Upper lobe of left lung (tissue), 6 donors: ENCODE measurements around the gene TBCD. TPM values are rescaled to one million over a fixed set of nuclear protein-coding genes. Genes with fewer than 3 reads are reported as not detected.

ENCODE experiments used
- ATAC-seq, 2 donors: fragments of 200-7000 bp; cut with Tn5 transposase; one replicate each; pipeline ENCODE4 v1.9.1; 2022; ENCODE audit warnings: mild to moderate bottlenecking in 2 of 2, moderate library complexity in 2 of 2; ENCODE audit not compliant: low FRiP score in 2 of 2
- DNase-seq, 2 donors: peaks; one replicate each; pipeline ENCODE4 v3.0.0-alpha.2; 2019 to 2020
- H3K27ac ChIP-seq, 4 donors: fragments of 200-600 bp; sonication (generic); one replicate each; pipeline ENCODE4 v1.5.1; 2016 to 2019
- H3K27me3 ChIP-seq, 4 donors: fragments of 200-600 bp; sonication (generic); one replicate each; pipeline ENCODE4 v1.5.1; 2017 to 2019
- H3K36me3 ChIP-seq, 4 donors: fragments of 200-600 bp; sonication (generic); one replicate each; pipeline ENCODE4 v1.5.1; 2016 to 2019
- H3K4me1 ChIP-seq, 4 donors: fragments of 200-600 bp; sonication (generic); one replicate each; pipeline ENCODE4 v1.5.1; 2018 to 2019
- H3K4me3 ChIP-seq, 4 donors: fragments of 200-600 bp; sonication (generic); one replicate each; pipeline ENCODE4 v1.5.1; 2017 to 2019; ENCODE audit warnings: mild to moderate bottlenecking in 2 of 4, moderate library complexity in 1 of 4
- H3K9me3 ChIP-seq, 4 donors: fragments of 200-600 bp; sonication (generic); one replicate each; pipeline ENCODE4 v1.5.1; 2018 to 2019
- EP300 ChIP-seq, 4 donors: sonication (generic); formaldehyde crosslinking; IDR thresholded peaks; one replicate each; pipeline ENCODE4 v1.5.1; 2017; ENCODE audit warnings: antibody characterized with exemption in 4 of 4, control low read depth in 2 of 4
- POLR2A ChIP-seq, 4 donors: fragments of 450-650 bp; IDR thresholded peaks; one replicate each; pipeline ENCODE4 v1.5.1; 2016 to 2017; ENCODE audit warnings: antibody characterized with exemption in 4 of 4, mild to moderate bottlenecking in 2 of 4
- POLR2AphosphoS5 ChIP-seq, 2 donors: sonication (generic); formaldehyde crosslinking; IDR thresholded peaks; one replicate each; pipeline ENCODE4 v1.5.1; 2017; ENCODE audit warnings: antibody characterized with exemption in 2 of 2
- WGBS, 2 donors: methylation state at CpG; one replicate each; pipeline ENCODE4 v1.1.5; 2017 to 2018; 5-methylcytosine and 5-hydroxymethylcytosine counted together
- total RNA-seq, 6 donors: library from RNA; depleted of rRNA in 4 of 6; stranded (reverse); fragments of >200 nt in 4 of 6; gene quantifications; one replicate each; pipeline versions ENCODE4 v1.1.0 to v1.2.1, GENCODE V29; 2016 to 2021
- TF ChIP-seq, protein P1 (sequence below), 6 experiments: fragments of 450-650 bp in 4 of 6; fragments of 200-600 bp in 2 of 6; sonication (generic) in 2 of 6; IDR thresholded peaks; one replicate each; pipeline ENCODE4 v1.5.1; 2016 to 2019; ENCODE audit warnings: antibody characterized with exemption in 6 of 6
- donor health status: DM: no; HTN: no; CAD: no; lungs with moderate emphysema.
- donor health status: DM: no; HTN: yes; CAD: no; lungs with severe emphysema.

Gene TBCD
- total RNA-seq, 6 donors from 2014 or later = 71.3 to 262 (median 104) TPM

DNA sequence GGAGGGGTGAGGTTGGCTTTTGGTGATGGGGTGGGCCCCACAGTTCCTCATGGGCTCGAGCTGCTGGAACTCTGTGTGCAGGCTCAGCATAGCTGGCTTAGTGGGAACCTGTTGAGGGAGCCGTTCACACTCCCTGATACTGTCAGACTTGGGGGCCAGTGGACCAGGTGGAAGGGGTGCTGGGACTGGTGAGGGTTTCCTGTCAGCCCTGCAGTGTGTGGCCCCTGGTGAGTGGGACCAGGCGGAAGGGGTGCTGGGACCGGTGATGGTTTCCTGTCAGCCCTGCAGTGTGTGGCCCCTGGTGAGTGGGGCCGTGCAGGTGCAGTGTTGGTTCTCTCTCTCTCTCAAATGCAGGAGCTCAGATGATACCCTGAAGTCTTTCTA, 133.1 kb downstream of the TBCD start:
- DNase-seq = no peak
- H3K9me3 ChIP-seq = no peaks in the 10 kb centered on the region
- H3K36me3 ChIP-seq = peaks cover 0 to 3% (median 0%) of the 10 kb centered on the region in 4 donors
- peaks cover 32 to 68% (median 63%) of the 10 kb centered on the region in 4 donors for H3K4me1 ChIP-seq
- no peak for ATAC-seq
- no peak overlapping the region for H3K4me3 ChIP-seq
- WGBS, 2 donors = 65 to 76% methylated on average over 5 of the region's 5 CpGs
- H3K27ac ChIP-seq = peak overlapping the region; percentile 3 to 89 (median 58)
- no peak for TF ChIP-seq POLR2A (IDR thresholded peaks at IDR 0.05)
- TF ChIP-seq POLR2AphosphoS5 (IDR thresholded peaks at IDR 0.05) = no peak
- TF ChIP-seq EP300 (IDR thresholded peaks at IDR 0.05) = no peak
- TF ChIP-seq, protein P1, sequence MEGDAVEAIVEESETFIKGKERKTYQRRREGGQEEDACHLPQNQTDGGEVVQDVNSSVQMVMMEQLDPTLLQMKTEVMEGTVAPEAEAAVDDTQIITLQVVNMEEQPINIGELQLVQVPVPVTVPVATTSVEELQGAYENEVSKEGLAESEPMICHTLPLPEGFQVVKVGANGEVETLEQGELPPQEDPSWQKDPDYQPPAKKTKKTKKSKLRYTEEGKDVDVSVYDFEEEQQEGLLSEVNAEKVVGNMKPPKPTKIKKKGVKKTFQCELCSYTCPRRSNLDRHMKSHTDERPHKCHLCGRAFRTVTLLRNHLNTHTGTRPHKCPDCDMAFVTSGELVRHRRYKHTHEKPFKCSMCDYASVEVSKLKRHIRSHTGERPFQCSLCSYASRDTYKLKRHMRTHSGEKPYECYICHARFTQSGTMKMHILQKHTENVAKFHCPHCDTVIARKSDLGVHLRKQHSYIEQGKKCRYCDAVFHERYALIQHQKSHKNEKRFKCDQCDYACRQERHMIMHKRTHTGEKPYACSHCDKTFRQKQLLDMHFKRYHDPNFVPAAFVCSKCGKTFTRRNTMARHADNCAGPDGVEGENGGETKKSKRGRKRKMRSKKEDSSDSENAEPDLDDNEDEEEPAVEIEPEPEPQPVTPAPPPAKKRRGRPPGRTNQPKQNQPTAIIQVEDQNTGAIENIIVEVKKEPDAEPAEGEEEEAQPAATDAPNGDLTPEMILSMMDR (IDR thresholded peaks at IDR 0.05) = no peak
- no peaks in the 10 kb centered on the region for H3K27me3 ChIP-seq

DNA sequence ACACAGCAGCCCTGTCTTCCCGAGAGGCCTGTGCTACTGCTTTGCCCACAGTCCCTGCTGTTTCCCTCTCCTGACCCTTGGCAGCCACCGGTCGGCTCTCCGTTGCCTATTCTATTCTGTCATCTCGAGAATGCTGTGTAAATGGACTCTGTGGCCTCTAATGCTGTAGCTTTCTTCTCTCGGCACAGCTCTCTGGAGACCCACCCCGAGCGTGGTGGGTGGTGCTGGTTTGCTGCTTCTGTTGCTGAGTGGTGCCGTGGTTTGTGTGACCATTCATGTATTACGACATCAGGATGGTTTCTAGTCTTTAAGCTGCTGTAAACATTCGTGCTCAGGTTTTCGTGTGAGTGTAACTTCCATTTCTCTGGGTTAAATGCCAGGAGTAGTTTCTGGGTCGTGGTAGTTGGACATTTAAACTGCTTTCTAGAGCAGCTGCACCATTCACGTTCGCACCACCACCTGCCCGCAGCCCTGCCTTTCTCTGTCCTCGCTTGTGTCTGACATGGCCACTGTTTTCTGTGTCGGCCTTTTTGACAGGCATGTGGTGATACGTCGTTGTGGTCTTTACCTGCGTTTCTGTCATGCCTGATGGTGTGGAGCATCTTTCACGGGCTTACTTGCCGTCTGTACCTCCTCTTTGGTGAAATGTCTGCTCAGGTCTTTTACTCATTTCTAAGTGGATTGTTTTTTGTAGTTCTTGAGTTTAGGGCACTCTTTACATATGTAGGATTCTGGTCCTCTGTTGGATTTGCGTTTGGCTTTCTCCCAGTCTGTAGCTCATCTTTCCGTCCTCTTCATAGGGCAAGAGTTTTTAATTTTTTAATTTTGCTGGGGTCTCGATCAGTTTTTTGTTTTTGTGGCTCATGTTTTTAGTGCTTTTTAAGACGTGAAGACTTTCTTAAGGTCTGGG, 135.6 kb downstream of the TBCD start:
- peaks cover 0 to 14% (median 4%) of the 10 kb centered on the region in 4 donors for H3K36me3 ChIP-seq
- no peaks in the 10 kb centered on the region for H3K9me3 ChIP-seq
- 77 to 78% methylated on average over 27 of the region's 27 CpGs for WGBS, 2 donors
- ATAC-seq = no peak
- no peaks in the 10 kb centered on the region for H3K27me3 ChIP-seq
- H3K4me1 ChIP-seq = peaks cover 15 to 60% (median 56%) of the 10 kb centered on the region in 4 donors
- H3K4me3 ChIP-seq = no peak overlapping the region
- TF ChIP-seq, protein P1 (IDR thresholded peaks at IDR 0.05) = no peak
- no peak for TF ChIP-seq EP300 (IDR thresholded peaks at IDR 0.05)
- peak in 1 of 4 donors; percentile 32 for TF ChIP-seq POLR2A (IDR thresholded peaks at IDR 0.05)
- TF ChIP-seq POLR2AphosphoS5 (IDR thresholded peaks at IDR 0.05) = peak in 1 of 2 donors; percentile 32
- peak in 1 of 2 donors; percentile 76 for DNase-seq
- H3K27ac ChIP-seq = peak overlapping the region in 2 of 4 donors; percentile 67 to 78

DNA sequence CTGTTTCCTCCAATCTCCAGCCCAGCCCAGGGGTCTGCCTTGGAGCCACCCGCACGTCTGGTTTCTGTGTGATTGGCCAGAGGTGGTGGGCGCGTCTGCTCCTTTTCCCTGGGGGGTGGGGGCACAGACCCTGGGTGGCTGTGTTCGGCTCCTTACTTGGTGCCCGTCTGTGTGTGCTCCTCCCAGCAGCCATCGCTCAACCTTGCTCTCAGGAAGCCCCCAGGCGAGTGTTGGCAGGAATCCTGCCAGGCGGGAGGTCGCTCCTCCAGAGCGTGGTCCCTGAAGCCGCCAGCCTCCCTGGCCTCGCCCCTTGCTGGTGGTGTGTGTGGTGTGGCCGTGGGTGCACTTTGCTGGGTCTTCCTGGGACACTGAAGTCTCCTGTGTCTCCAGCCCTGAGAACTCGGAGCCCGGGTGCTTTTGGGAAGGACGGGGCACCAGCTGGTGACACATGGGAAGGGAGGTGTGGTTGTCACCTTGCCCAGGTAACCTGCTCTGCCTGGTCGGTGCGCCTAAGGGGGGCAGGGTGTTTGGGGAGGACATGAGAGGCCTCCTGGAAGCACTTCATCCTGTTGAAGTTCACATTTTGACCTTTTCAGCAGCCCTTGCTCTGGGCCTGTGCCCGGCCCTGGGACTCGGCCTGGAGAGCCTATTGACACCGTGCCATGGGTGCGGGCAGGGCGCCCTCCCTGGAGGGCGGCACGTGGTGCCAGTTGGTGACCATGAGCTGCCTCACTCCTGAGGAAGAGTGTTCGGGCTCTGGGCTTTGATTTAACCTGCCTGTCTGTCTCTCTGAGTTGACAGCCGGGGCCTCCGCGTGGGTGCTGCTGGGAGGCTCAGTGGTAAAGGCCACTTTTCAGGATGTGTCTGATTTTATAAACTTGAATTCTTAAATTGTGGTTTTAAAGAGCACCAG, 137.0 kb downstream of the TBCD start:
- Histone ChIP-seq H3K27me3 (no peaks in the 10 kb centered on the region), H3K4me1 (peaks cover 23 to 60% (median 56%) of the 10 kb centered on the region in 4 donors)

More for the DNA sequence above, 137.0 kb downstream of the TBCD start:
- DNase-seq (peak; percentile 92), ATAC-seq (peak; percentile 38 to 83)
- peak overlapping the region in 1 of 4 donors; percentile 21 for H3K4me3 ChIP-seq
- TF ChIP-seq, protein P1 (IDR thresholded peaks at IDR 0.05) = no peak
- TF ChIP-seq EP300 (IDR thresholded peaks at IDR 0.05) (peak in 1 of 4 donors; percentile 73), POLR2AphosphoS5 (IDR thresholded peaks at IDR 0.05) (peak; percentile 63 to 77), POLR2A (IDR thresholded peaks at IDR 0.05) (peak in 1 of 4 donors; percentile 51)
- H3K36me3 ChIP-seq = peaks cover 0 to 14% (median 4%) of the 10 kb centered on the region in 4 donors
- no peaks in the 10 kb centered on the region for H3K9me3 ChIP-seq
- WGBS, 2 donors = 78 to 83% methylated on average over 15 to 30 of the region's 30 CpGs
- H3K27ac ChIP-seq = peak overlapping the region; percentile 78 to 92 (median 81)
